HepG2 (cell line): ENCODE measurements around the gene KCNK10. TPM values are rescaled to one million over a fixed set of nuclear protein-coding genes. Genes with fewer than 3 reads are reported as not detected.

Experiments
- ATAC-seq: fragments of 200-7000 bp; cut with Tn5 transposase; 3 replicates; pipeline ENCODE4 v1.9.1; 2020; ENCODE audit warnings: mild to moderate bottlenecking, moderate library complexity
- BruUV-seq: library from RNA; stranded (reverse); fragments of 400-500 nt; replicated peaks from 2 replicates; lab custom pipeline; 2021; lab: Mats Ljungman, UMichigan
- CTCF ChIA-PET: fragments of 300-600 bp; formaldehyde crosslinking; extraction: SDS; loops from one replicate; lab custom pipeline; 2021; ENCODE audit warnings: low total read pairs, inconsistent platforms, low intra/inter-chr PET ratio; lab: Yijun Ruan, JAX
- POLR2A ChIA-PET: fragments of 350-600 bp; sonication (Branson Sonifier 250); formaldehyde crosslinking; loops from one replicate; lab custom pipeline; 2020; ENCODE audit warnings: antibody characterized with exemption, inconsistent platforms; lab: Yijun Ruan, JAX
- DNase-seq: peaks from one replicate; pipeline ENCODE4 v3.0.0-alpha.2; 2015; ENCODE audit warnings: low spot score
- FAIRE-seq: peaks from 3 replicates; lab custom pipeline; 2011; peaks lifted over from hg19 to GRCh38; lab: Jason Lieb, UNC
- H2AFZ ChIP-seq: one replicate; pipeline ENCODE4 v1.6.1; 2011; ENCODE audit warnings: low read length, inconsistent platforms
- H3K27ac ChIP-seq: fragments of 300-600 bp; 3 replicates; pipeline ENCODE4 v1.8.0; 2011; ENCODE audit warnings: mixed run types, mild to moderate bottlenecking, mixed read lengths, low read length, inconsistent platforms; ENCODE audit not compliant: insufficient read depth; ENCODE audit errors: extremely low read length
- H3K27me3 ChIP-seq, 2 experiments: fragments of 200-600 bp in 1 of 2; 2 replicates in 1 of 2; 3 replicates in 1 of 2; pipeline versions ENCODE4 v1.6.0 to v1.8.0; 2011; ENCODE audit warnings: low read length in 2 of 2, mild to moderate bottlenecking in 2 of 2, moderate library complexity in 2 of 2, inconsistent platforms in 1 of 2; ENCODE audit not compliant: insufficient read depth in 2 of 2, control insufficient read depth in 1 of 2
- H3K36me3 ChIP-seq, 2 experiments: fragments of 200-600 bp in 1 of 2; replicated peaks in 1 of 2; 2 replicates in 1 of 2; 3 replicates in 1 of 2; pipeline versions ENCODE4 v1.5.1 to v1.8.0; 2011; ENCODE audit warnings: low read length in 2 of 2, inconsistent platforms in 1 of 2; ENCODE audit not compliant: insufficient read depth in 2 of 2, control insufficient read depth in 1 of 2
- H3K4me1 ChIP-seq: 2 replicates; pipeline ENCODE4 v1.5.1; 2012; ENCODE audit warnings: low read length, inconsistent platforms; ENCODE audit not compliant: insufficient read depth
- H3K4me2 ChIP-seq: 2 replicates; pipeline ENCODE4 v1.6.0; 2011; ENCODE audit warnings: low read depth, low read length, inconsistent platforms
- H3K4me3 ChIP-seq, 3 experiments: fragments of 200-600 bp in 1 of 3; sonication (generic), shearing (Covaris generic) in 1 of 3; replicated peaks in 1 of 3; 2 replicates each; pipeline ENCODE4 v1.5.1; 2011 to 2016; ENCODE audit warnings: low read length in 3 of 3, inconsistent platforms in 2 of 3, low read depth in 2 of 3, mild to moderate bottlenecking in 2 of 3, control low read depth in 1 of 3, mixed read lengths in 1 of 3; ENCODE audit not compliant: insufficient read depth in 1 of 3
- H3K79me2 ChIP-seq: one replicate; pipeline ENCODE4 v1.6.1; 2011; ENCODE audit warnings: low read length, inconsistent platforms; ENCODE audit not compliant: insufficient read depth
- H3K9ac ChIP-seq: 2 replicates; pipeline ENCODE4 v1.6.0; 2011; ENCODE audit warnings: mild to moderate bottlenecking, low read depth, low read length, inconsistent platforms; ENCODE audit not compliant: insufficient read depth
- H3K9me3 ChIP-seq: 2 replicates; pipeline ENCODE4 v1.5.1; 2012; ENCODE audit warnings: mild to moderate bottlenecking, low read length
- H4K20me1 ChIP-seq: 2 replicates; pipeline ENCODE4 v1.6.0; 2011; ENCODE audit warnings: inconsistent platforms, mild to moderate bottlenecking, low read length, moderate library complexity; ENCODE audit not compliant: insufficient read depth
- ARNT ChIP-seq: fragments of 450-650 bp; IDR thresholded peaks from 2 replicates; pipeline ENCODE4 v1.6.1; 2017
- CEBPB ChIP-seq: IDR thresholded peaks from 2 replicates; pipeline ENCODE4 v1.6.1; 2011; ENCODE audit warnings: low read depth, low read length, improper control_type of control experiment, borderline replicate concordance
- MAFF ChIP-seq: IDR thresholded peaks from 2 replicates; pipeline ENCODE4 v1.6.1; 2011; ENCODE audit warnings: low read depth, low read length, improper control_type of control experiment
- MAFK ChIP-seq, 2 experiments: IDR thresholded peaks in 1 of 2; conservative IDR thresholded peaks in 1 of 2; 2 replicates each; pipeline ENCODE4 v1.6.1; 2011; ENCODE audit warnings: improper control_type of control experiment in 2 of 2, low read length in 2 of 2
- MTA3 ChIP-seq: sonication (generic); formaldehyde crosslinking; IDR thresholded peaks from 2 replicates; pipeline ENCODE4 v1.4.0; 2020; ENCODE audit warnings: missing genetic modification reagents
- NCOA2 ChIP-seq: sonication (generic); formaldehyde crosslinking; IDR thresholded peaks from 2 replicates; pipeline ENCODE4 v1.8.0; 2022; ENCODE audit warnings: inconsistent platforms
- TBX2 ChIP-seq: sonication (generic); formaldehyde crosslinking; IDR thresholded peaks from 2 replicates; pipeline ENCODE4 v1.5.0; 2020; ENCODE audit warnings: missing genetic modification reagents, mild to moderate bottlenecking, borderline replicate concordance
- ZFAT ChIP-seq: sonication (generic); formaldehyde crosslinking; conservative IDR thresholded peaks from 2 replicates; pipeline ENCODE4 v1.8.1; 2023; ENCODE audit warnings: missing genetic modification reagents, inconsistent platforms
- WGBS: methylation state at CpG from one replicate; pipeline ENCODE4 v1.1.6; 2017; ENCODE audit warnings: low lambda C conversion rate; 5-methylcytosine and 5-hydroxymethylcytosine counted together
- in situ Hi-C: cut with HindIII; loops from 2 replicates; pipeline ENCODE4 v1.10.0; 2017; ENCODE audit warnings: low pct_unique_long_range_greater_than_20kb; ENCODE audit not compliant: extremely low pct_ligation_motif_present
- intact Hi-C: fragments of 100-400 bp; cut with micrococcal nuclease; formaldehyde crosslinking; loops from one replicate; pipeline ENCODE4 v1.10.0; 2022; ENCODE audit not compliant: unreplicated experiment
- polyA plus RNA-seq, 8 experiments: library from polyadenylated mRNA; depleted of rRNA in 3 of 8; stranded (reverse) in 7 of 8; unstranded in 1 of 8; fragments of >200 nt; fragmentation: Illumina TruSeq in 4 of 8; extraction: Trizol in 4 of 8; gene quantifications; 2 replicates each; pipeline versions ENCODE4 v1.2.1 to v1.2.3, GENCODE V29; 2011 to 2016; ENCODE audit warnings: low read depth in 4 of 8, missing spikeins in 1 of 8, mixed read lengths in 1 of 8; ENCODE audit not compliant: insufficient read depth in 1 of 8
- total RNA-seq, 5 experiments: library from RNA; depleted of rRNA; stranded (reverse); fragments of >200 nt; fragmentation: Illumina TruSeq; extraction: Trizol; gene quantifications; 2 replicates each; pipeline ENCODE4 v1.2.3, GENCODE V29; 2016; ENCODE audit warnings: low read depth in 1 of 5

KCNK10 gene
- total and polyA plus RNA-seq, 2 of the 13 experiments (the other 11 are each of a cell fraction or from before 2014, with no cell fraction given): not detected

DNA sequence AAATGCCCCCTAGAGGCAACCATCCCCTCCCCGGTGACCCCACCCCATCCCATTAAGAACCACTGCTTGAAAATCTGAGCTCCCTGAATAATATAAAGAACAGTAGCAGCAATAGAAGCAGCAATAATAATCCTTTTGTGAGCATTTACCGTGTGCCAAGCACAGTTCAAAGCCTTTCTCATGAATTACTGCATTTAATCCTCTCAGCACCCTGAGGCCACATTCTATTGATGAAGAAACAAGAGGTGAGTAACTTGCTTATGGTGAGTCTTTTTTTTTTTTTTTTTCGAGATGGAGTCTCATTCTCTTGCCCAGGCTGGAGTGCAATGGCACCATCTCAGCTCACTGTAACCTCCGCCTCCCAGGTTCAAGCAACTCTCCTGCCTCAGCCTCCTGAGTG is 65.0 kb downstream of the KCNK10 start (continued):
- TF ChIP-seq MTA3 (no peak), TBX2 (CRISPR knock-in tag) (no peak), ARNT (no peak)
- TF ChIP-seq, all 625 proteins: peak for 0

DNA sequence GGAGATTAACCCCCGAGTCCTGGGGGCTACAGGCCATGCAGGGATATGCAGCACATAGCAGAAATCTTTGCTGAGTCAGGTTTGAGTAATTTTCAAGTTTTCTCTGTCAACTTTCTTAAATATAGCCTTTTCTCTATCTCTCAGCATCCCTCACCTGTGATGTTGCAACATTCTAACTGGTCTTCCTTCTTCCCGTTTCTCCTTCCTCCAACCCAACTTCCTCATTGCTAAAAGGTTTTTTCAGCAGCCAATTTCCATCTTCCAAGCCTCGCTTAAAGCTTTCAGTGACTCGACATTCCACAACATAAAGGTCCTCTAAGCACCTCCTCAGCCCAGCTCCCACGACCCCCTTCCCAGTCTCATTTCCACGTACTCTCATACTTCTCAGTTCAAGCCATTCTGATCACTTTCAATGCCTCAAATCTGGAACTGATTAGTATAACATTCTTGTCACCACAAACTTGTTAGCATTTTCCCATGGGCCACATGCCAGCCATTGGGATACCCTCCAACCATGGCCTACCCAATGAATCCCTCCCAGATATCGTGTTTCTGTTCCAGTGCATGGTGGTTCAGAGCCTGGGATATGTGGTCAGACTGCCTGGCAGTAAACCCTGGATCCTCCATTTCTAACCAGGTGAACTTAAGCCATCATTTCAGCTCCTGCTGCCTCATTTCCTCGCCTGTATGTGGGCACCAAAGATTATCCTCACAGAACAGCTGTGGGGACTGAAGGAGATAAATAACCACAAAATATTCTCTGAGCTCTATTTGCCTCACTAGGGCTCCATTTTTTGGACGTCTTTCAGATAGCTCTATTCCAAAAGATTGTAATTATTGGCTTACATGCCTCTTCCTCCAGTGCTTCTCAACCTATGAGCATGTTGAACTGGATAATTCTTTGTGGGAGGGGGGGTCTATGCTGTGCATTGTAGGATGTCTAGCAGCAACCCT is 65.8 kb downstream of the KCNK10 start:
- 0 out of 2 replicates have a peak, but pooled peaks have one; percentile 14 for TF ChIP-seq CEBPB
- no peak for TF ChIP-seq NCOA2 (CRISPR knock-in tag)
- TF ChIP-seq ZFAT (CRISPR knock-in tag): no peak
- 0 out of 2 replicates have a peak, but pooled peaks have one; percentile 17 for TF ChIP-seq MAFF
- TF ChIP-seq MAFK (conservative IDR thresholded peaks at IDR 0.05 in 1 of 2, IDR thresholded peaks at IDR 0.05 in 1 of 2; ENCODE audit: low read length in 2 of 2): peak in 1 of 2 experiments; percentile 52; a peak in 2 of 4 replicates
- no peak overlapping the region for H3K4me3 ChIP-seq
- H3K27ac ChIP-seq: no peak overlapping the region
- POLR2A ChIA-PET: no interaction called here
- no peaks in the 10 kb centered on the region for H3K36me3 ChIP-seq
- H4K20me1 ChIP-seq: no peaks in the 10 kb centered on the region
- no peak for DNase-seq
- H3K27me3 ChIP-seq: peaks cover 0 to 21% of the 10 kb centered on the region in 2 experiments; a peak in 3 of 5 replicates
- WGBS: 8% methylated on average over 9 of the region's 9 CpGs
- no peak for ATAC-seq
- no peak overlapping the region for H3K9ac ChIP-seq
- in situ Hi-C loops: no loop called here
- CTCF ChIA-PET: no interaction called here
- no peak overlapping the region for H2AFZ ChIP-seq
- H3K4me2 ChIP-seq: no peak overlapping the region
- no peaks in the 10 kb centered on the region for H3K4me1 ChIP-seq
- no peaks in the 10 kb centered on the region for H3K9me3 ChIP-seq
- intact Hi-C loops: no loop called here
- BruUV-seq: no TSS peak
- no peaks in the 10 kb centered on the region for H3K79me2 ChIP-seq
- no peak for FAIRE-seq
